Erythroblast (primary cell): ENCODE measurements around the gene OLFML2A.
"Not testable (repeated sequence)": the region's sequence is repeated elsewhere in the genome, so short reads cannot be mapped to it uniquely, and the experiment has no call there.

Experiments used
- DNase-seq, 2 experiments: peaks; one replicate each; lab custom pipeline; 2025; lab: John Stamatoyannopoulos, UW
- GATA1 ChIP-seq: IDR thresholded peaks from 2 replicates; pipeline ENCODE4 v1.6.1; 2011; ENCODE audit warnings: low read depth, mild to moderate bottlenecking, control low read depth, low read length, moderate library complexity
- POLR2A ChIP-seq: IDR thresholded peaks from 2 replicates; pipeline ENCODE4 v1.6.1; 2011; ENCODE audit warnings: mild to moderate bottlenecking, low read length

Gene OLFML2A

DNA sequence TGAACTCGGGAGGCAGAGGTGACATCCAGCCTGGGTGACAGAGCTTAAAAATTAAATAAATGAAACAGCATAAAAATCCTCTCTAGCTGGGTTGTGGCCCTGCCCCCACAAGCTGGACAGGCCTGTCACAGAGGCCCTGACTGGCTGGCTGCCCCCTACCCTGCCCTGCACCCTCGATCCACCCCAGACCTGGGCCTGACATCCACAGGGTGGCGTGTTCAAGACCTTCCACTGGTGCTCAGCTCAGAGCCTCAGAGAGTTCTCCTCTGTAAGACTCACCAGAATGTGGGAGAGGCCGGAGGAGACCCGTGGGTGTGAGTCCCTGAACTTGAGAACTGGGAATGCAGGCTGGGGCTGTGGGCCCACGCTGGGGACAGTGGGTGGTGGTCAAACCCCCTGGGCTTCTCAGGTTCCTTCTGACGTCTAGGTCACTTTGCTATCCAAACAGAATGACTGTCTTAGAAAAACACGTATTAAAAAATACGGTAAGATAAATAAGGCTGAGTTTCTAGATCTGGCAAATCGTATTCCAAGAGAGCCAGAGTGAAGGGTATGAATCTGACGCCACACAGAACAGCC is 66.6 kb downstream of the OLFML2A start:
- no peak for DNase-seq
- TF ChIP-seq POLR2A (no peak), GATA1 (no peak)

- no peak for TF ChIP-seq GATA1
- TF ChIP-seq POLR2A: no peak
- DNase-seq: no peak
Measured at GRCh38 chr9:124844291-124844690, 67.4 kb downstream of the OLFML2A start.

DNA sequence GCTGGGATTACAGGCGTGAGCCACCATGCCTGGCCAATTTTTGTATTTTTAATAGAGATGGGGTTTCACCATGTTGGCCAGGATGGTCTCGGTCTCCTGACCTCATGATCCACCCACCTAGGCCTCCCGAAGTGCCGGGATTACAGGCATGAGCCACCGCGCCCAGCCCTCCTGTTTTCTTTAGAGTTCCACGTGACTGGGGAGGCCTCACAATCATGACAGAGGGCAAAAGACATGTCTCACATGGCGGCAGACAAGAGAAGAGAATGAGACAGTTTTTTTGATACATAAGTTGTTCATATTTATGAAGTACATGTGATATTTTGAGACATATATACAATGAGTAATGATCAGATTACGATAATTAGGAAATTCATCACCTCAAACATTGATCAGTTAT is 69.5 kb downstream of the OLFML2A start:
- DNase-seq: not testable (repeated sequence)

GRCh38 chr9:124846969-124847368 is 70.0 kb downstream of the OLFML2A start:
- TF ChIP-seq POLR2A: no peak
- no peak for TF ChIP-seq GATA1
- no peak for DNase-seq

DNA sequence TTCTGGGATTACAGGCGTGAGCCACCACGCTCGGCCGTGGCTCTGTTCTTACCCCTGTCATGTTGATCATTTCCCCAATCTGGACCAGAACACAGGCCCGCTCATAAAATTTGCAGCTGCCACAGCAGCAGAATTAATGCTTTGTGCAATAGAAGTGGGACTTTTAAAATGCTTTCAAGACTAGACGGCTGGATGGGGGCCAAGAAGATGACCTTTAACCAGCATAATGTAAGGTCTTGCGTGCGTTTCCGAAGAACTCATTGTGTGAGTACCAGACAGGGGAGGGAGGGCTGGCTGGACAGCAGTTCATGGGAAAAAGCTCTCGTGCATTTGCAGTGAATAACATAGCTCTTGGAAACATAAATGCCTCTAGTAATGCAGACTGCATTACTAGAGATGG is 72.9 kb downstream of the OLFML2A start:
- TF ChIP-seq GATA1 (no peak), POLR2A (no peak)
- DNase-seq: no peak

DNA sequence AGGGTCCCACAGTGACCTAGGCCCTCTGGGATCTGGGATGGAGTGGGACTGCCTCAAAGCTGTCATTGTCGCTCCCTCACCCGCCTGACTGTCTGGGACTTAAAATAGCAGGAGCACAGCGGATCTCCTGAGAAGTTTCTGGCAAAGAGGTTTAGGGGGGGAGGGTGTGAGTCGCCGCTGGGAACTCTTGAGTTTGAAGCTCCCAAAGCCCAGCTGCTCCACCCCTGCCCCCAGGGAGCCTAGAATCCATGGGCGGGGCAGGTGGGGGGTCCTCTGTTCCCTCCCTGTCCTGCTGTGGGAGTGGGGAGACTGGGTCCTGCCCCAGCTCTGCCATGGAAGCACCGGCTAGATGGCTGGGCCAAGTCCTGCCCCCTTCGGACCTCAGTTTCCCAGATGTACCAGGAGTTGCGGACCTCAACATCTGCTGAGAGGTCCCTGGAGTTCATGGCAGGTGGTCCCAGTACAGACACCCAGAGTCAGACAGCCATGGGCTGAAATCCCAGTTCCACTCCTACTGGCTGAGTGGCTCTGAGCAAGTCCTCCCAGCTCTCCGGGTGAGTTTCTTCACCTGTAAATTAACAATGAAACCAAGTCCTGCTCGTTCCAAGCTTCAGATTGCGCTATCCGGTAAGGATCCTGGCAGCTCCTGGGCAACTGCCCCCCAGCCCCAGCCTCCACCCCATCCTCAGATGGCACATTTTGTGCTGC is 75.3 kb downstream of the OLFML2A start:
- no peak for DNase-seq
- TF ChIP-seq GATA1: no peak

DNA sequence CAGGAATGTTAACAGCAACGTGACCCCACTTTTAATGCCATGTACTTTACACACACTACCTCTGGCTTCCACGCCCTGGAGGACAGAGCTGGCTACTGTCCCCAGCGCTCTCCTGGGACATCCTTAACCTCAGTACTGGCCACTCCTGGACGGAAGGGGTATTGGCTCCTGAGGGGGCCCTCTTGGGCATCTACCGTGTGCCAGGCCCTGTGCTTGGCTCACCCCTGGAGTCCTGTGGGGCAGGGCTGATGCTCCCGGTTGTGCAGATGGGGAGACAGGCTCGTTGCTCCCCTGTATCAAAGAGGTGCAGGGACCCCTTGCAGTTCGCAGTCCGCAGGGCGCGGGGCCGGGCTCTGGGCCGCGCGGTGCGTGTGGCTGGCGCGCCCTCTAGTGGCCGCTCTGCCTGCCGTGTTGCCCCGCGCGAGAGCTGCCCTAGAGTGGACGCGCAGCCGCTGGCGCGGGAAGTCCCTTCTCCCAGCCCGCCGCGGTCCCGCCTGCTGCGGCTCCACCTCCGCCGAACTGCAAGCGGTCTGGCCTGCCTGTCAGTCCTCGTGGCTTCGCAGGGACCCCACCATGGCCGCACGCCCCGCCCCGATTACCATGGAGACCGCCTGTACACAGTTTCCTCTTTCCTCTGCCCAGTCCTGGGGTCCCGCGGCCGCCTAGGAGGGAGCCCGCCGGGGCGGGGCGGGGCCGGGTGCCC is 76.0 kb downstream of the OLFML2A start, which contains the start of gene WDR38:
TSS of gene WDR38 (plus strand) at position 632 of the 703 bp plus-strand sequence. CDS start 72 bp downstream, outside the sequence.
- DNase-seq: peak; percentile 82 to 89

DNA sequence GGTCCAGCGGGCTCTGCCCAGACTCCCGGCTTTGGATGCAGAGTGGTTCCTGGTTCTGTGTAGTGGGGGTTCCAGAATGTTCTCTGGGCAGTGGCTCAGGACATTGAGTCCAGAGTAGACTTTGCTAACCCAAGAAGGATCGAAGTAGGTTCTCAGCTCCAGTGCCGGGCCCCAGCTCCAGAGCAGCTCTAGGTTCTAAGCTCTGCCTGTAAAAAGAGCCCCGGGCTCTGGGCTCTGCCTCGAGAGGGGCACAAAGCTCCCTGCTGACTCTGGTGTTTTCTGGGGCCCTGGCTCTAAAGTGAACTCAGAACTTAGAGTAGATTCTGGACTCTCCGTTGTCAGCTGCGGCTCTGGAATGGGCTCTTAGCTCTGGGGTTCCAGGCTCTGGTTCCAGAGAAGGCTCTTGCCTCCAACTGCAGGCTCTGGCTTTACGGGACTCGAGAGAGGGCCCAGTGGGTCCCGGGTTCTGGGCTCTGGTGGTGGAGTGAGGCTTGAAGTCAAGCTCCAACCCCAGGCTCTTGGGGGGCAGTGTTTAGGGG is 76.7 kb downstream of the OLFML2A start:
- TF ChIP-seq POLR2A: no peak
- TF ChIP-seq GATA1: no peak
- no peak for DNase-seq

More for the DNA sequence above, 76.0 kb downstream of the OLFML2A start, which contains the start of gene WDR38:
- TF ChIP-seq GATA1 (no peak), POLR2A (no peak)

GRCh38 chr9:124854161-124854560 is 77.2 kb downstream of the OLFML2A start:
- TF ChIP-seq POLR2A: no peak
- no peak for TF ChIP-seq GATA1
- DNase-seq: no peak

- no peak for DNase-seq
- TF ChIP-seq POLR2A (no peak), GATA1 (no peak)
Measured at GRCh38 chr9:124854822-124855221, 77.9 kb downstream of the OLFML2A start.

GRCh38 chr9:124855566-124855943 is 78.6 kb downstream of the OLFML2A start:
- DNase-seq: no peak

GRCh38 chr9:124855944-124856765 is 79.2 kb downstream of the OLFML2A start:
- DNase-seq: peak in 1 of 2 experiments; percentile 40

More at GRCh38 chr9:124855566-124855943, 78.6 kb downstream of the OLFML2A start:
- TF ChIP-seq POLR2A (no peak), GATA1 (no peak)

DNA sequence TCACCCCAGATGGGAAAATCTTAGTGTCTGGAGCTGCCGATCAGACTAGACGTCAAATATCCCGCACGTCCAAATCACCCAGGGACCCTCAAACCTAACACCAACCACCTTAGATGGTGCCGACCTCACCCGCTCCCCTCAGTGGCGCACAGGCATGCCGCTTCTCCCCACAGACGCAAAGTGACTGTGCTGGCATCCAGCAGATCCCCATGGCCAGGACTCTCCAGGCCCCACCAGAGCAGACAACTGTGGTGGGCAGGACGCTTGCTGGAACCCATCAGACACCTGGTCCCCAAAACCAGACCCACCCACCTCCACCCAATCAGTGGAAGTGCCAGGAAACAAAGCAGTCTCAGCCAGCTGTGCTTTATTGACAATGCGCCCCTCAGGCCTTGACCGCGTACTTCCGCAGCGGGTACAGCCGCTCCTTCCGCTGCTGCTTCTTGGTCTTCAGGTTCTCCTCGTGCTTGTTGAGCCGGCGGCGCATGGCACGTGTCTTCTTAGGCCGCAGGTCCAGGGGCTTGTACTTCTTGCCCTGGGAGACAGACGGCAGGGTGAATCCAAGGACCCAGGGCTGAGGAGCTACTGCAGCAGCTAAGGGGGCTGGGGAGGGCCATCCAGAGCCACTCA is 80.7 kb downstream of the OLFML2A start:
- TF ChIP-seq GATA1 (no peak), POLR2A (no peak)
- peak in 1 of 2 experiments; percentile 32 for DNase-seq

More at GRCh38 chr9:124855944-124856765, 79.2 kb downstream of the OLFML2A start:
- TF ChIP-seq GATA1 (no peak), POLR2A (no peak)
